DMS79 treated with DMSO at 0.1 percent for 48 hours (cell line): ENCODE data around the gene SLC16A10.
"Not testable (repeated sequence)": the region's sequence is repeated elsewhere in the genome, so short reads cannot be mapped to it uniquely, and the experiment has no call there.

Experiments
- DNase-seq: peaks from one replicate; lab custom pipeline; 2025; lab: John Stamatoyannopoulos, UW

The SLC16A10 gene

DNA sequence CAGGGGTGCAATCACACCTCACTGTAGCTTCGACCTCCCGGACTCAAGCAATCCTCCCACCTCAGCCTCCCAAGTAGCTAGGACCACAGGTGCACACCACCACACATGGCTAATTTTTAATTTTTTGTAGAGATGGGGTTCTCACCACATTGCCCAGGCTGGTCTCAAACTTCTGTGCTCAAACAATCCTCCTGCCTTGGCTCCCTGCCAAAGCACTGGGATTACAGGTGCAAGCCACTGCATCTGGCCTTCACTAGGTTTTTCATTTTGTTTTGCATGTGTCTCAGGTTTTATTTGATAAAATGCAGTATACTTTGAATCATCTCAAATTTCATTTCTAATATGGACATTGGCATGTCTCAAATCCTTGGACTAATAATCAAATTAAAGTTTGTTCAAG is 98.7 kb downstream of the SLC16A10 start:
- no peak for DNase-seq

- no peak for DNase-seq
Measured at GRCh38 chr6:111187874-111188273, 100.6 kb downstream of the SLC16A10 start.

DNA sequence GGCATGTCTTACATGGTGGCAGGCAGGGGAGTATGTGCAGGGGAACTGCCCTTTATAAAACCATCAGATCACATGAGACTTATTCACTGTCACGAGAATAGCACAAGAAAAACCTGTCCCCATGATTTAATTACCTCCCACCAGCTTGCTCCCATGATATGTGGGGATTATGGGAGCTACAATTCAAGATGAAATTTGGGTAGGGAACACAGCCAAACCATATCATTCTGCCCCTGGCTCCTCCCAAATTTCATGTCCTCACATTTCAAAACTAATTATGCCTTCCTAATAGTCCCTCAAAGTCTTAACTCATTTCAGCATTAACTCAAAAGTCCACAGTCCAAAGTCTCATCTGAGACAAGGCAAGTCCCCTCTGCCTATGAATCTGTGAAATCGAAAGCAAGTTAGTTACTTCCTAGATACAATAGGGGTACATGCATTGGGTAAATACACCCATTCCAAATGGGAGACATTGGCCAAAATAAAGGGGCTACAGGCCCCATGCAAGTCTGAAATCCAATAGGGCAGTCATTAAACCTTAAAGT is 102.4 kb downstream of the SLC16A10 start:
- DNase-seq, result not testable (repeated sequence)

DNA sequence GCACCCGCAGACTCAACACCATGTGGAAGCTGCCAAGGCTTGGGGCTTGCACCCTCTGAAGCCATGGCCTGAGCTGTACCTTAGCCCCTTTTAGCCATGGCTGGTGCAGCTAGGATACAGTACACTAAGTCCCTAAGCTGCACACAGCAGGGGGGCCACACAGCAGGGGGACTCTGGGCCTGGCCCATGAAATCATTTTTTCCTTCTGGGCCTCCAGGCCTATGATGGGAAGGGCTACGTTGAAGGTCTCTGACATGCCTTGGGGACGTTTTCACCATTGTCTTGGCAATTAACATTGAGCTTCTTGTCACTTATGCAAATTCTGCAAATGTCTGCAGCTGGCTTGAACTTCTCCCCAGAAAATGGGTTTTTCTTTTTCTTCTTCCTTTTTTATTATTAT is 103.3 kb downstream of the SLC16A10 start:
- no peak for DNase-seq

GRCh38 chr6:111191136-111191535 is 103.8 kb downstream of the SLC16A10 start:
- DNase-seq, result not testable (repeated sequence)

DNA sequence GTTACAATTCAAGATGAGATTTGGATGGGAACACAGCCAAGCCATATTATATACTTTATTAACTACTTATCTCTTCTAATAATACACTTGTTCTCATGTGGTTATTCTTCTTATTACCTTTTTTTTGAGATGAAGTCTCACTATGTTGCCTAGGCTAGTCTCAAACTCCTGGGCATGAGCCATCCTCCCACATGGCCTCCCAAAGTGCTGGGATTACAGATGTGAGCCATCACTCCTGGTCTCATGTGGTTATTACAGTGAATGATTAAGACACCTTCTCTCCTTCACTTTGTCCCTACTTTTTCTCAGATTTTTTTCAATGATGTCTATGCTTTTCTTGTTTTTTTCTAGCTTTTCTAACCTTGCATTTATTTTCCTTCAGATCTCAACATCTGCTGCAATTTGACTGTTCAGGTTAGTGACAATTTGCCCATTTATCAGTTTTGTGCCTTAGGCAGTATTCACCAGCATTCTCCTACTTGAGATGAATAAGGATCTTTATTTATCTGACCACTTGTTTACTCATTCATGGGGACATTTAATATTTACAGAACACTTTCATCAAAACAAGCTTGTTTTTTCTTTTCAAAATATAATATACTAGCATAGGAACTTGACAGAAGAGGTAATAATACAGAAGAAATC is 105.7 kb downstream of the SLC16A10 start:
- DNase-seq, result no peak

- DNase-seq, result no peak
Measured at GRCh38 chr6:111195656-111196055, 108.4 kb downstream of the SLC16A10 start.

DNA sequence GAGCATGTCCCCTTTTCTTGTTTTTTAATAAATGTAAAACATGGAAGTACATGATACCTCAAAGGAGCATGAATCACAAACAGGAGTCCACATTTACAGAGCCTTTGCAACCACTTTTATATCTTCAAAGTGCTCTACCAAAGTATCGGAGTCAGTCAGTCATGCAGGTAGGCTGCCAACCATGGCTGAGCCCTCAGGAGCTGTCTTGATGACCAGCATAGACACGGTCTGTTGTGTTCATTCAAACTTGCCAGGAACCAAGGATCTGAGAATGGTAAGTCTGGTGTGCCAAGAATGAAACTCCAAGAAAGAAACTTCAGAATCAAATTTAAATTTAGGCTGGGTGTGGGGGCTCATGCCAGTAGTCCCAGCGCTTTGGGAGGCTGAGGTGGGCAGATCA is 111.5 kb downstream of the SLC16A10 start:
- no peak for DNase-seq

DNA sequence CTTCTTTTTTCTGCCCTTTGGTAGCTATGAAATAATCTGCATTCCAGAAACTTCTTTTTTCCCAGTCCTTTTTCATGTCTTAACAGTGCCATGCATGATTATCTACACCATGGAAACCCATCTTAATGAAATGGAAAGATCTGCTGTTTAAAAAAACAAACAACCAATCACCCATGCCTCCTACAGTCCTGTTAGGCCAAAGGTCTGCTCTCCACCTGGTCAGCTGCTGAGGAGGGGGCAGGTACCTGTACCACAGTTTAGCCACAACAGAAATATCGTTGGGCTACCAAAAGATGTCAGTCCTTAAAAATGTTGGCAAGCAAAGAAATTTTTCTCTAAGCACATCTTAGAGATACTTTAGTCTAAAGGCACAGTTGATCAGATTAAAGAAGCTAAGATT is 112.6 kb downstream of the SLC16A10 start:
- no peak for DNase-seq

DNA sequence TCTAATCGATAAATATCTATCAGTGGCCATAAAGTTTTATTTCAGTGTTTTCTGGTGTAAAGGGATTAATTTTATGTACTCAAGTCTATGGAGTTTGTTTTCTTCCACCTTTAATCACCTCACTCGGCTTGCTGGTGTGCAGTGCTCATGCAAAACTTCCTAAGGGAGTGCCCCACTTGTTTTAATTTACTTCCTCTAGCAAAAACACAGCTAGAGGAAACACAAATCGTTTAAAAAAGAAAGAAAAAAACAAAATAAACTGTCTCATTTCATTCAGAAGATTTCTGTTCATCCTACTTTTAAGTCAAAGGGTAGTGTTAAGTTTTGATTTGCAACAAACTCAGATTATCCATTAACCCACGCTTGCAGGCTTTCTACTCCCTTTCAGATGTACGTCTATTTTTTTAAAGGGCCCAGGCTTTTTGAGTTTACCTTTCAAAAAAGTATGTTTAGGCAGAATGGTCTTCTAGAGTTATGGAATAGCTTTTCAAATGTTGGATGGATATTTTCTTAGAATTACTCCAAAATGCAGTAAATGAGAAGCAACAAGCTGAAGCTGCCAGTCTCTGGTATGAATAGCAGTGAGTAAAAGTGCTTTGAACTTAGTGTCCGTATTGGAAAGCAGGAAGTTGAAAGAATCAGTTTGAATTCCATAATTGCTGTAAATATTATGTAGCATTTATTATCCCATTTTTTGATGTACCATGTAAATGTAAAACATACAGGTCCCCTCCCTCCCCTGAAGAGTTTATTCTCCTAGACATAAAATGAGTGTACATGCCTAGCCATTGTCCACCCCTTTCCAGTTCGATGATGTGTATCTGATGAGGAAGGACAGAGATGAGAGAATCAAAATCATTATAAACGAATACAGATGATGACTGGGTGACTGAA is 113.3 kb downstream of the SLC16A10 start:
- DNase-seq, result no peak

- DNase-seq, result no peak
Measured at GRCh38 chr6:111201244-111201554, 113.9 kb downstream of the SLC16A10 start.

- DNase-seq, result no peak
Measured at GRCh38 chr6:111201764-111202163, 114.5 kb downstream of the SLC16A10 start.

GRCh38 chr6:111203539-111203938 is 116.2 kb downstream of the SLC16A10 start:
- not testable (repeated sequence) for DNase-seq

DNA sequence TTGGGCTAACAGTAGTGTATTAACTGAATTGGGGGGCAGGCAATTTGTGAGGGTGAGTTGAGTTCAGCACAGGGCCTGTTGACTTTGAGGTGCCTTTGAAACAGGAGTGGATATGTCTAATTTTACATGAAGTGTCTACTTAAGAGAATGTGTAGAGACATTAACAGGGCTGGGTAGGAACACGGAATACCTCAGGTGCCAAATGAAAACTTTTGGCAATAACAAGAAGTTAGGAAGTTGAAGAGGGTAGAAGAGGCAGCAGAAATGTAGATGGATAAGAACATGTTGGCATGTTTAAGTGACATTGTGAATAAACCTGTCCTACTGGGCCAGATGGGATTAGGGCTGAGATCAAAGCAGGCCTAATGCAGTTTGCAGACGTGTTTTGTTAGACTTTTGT is 117.0 kb downstream of the SLC16A10 start:
- no peak for DNase-seq

- no peak for DNase-seq
Measured at GRCh38 chr6:111204881-111205280, 117.6 kb downstream of the SLC16A10 start.

DNA sequence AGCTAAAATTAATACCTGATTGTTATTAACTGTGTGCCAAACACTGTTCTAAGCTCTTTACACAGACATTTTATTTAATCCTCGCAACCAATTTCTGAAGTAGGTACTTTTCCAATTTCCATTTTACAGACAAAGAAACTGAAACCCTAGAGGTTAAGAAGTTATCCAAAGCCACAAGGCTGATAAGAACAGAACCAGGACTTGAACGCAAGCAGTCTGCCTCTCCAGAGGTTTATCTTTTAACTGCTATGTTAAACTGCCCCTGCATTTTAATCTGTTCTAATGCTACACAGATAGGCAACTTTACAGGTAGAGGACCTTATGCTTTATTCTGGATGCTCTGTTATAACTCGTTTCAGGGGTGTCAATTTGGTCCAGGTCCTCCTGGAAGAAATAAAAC is 118.2 kb downstream of the SLC16A10 start:
- DNase-seq, result no peak

- no peak for DNase-seq
Measured at GRCh38 chr6:111207141-111207858, 120.0 kb downstream of the SLC16A10 start.

DNA sequence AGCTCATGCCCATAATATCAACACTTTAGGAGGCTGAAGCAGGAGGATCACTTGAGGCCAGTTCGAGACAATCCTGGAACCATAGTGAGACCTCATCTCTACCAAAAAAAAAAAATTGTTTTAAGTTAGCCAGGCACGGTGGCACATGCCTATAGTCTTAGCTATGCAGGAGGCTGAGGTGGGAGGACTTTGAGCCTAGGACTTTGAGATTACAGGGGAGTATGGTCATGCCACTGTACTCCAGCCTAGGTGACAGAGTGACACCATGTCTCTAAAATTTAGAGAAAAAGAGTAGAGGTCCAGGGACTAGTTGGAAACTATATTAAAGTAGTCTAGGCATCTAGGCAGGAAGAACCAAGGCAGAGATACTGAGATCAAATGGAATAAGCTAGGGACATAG is 121.6 kb downstream of the SLC16A10 start:
- DNase-seq, result no peak

- DNase-seq, result peak; percentile 53
Measured at GRCh38 chr6:111210194-111210728, 123.0 kb downstream of the SLC16A10 start.

GRCh38 chr6:111211411-111212030 is 124.2 kb downstream of the SLC16A10 start:
- no peak for DNase-seq

GRCh38 chr6:111212625-111213024 is 125.3 kb downstream of the SLC16A10 start:
- DNase-seq, result no peak

DNA sequence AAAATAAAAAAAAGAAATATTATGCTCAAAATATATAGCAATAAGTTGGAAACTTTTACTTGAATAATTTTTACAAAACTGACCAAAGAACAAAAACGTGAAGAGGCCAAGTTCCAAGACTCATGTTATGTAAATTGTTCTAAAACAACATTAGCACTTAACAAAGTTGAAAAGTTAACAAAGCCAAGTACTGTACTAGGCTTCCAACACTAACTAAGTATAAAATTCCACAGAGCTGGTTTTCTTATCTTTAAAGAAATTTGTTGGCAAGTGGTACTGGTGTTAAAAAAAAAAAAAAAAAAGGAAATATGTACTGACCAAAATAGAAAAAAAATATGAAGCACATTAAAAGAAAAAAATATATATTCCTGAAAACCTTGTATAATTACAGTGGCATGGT is 127.8 kb downstream of the SLC16A10 start:
- DNase-seq, result no peak
